ENCODE data around the gene TAS2R42. TPM values are rescaled to one million over a fixed set of nuclear protein-coding genes. Genes with fewer than 3 reads are reported as not detected.

The TAS2R42 gene, protein sequence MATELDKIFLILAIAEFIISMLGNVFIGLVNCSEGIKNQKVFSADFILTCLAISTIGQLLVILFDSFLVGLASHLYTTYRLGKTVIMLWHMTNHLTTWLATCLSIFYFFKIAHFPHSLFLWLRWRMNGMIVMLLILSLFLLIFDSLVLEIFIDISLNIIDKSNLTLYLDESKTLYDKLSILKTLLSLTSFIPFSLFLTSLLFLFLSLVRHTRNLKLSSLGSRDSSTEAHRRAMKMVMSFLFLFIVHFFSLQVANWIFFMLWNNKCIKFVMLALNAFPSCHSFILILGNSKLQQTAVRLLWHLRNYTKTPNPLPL
- total RNA-seq = not detected

DNA sequence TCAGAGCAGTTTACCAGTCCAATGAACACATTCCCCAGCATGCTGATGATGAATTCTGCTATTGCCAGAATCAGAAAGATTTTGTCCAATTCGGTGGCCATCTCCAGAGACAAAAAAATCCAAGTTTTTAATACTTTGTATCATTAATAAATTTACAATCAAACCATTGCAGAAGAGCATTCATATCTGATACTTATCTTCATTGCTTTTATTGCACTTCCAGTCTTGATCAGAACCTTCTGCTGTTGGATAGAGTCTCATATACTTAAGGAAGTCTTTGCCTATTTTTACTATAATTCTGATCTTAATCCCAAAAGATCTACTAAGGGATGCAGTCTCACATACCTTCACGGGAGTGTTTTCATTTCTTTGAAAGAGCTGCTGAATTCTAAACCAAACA is at the start of gene TAS2R42:
TSS of gene TAS2R42 (minus strand) at position 101 of the 400 bp plus-strand sequence. CDS start at position 101, 0 bp downstream.
- FAIRE-seq (no peak), DNase-seq (ENCODE audit: low spot score in 2 of 2) (no peak)

GRCh38 chr12:11233532-11233931 is 46.8 kb upstream of the TAS2R42 start:
- DNase-seq (ENCODE audit: low spot score in 2 of 2) (no peak), FAIRE-seq (no peak)

- FAIRE-seq (no peak), DNase-seq (ENCODE audit: low spot score in 2 of 2) (no peak)
These were observed 41.7 kb upstream of the TAS2R42 start for GRCh38 chr12:11228296-11228879.

DNA sequence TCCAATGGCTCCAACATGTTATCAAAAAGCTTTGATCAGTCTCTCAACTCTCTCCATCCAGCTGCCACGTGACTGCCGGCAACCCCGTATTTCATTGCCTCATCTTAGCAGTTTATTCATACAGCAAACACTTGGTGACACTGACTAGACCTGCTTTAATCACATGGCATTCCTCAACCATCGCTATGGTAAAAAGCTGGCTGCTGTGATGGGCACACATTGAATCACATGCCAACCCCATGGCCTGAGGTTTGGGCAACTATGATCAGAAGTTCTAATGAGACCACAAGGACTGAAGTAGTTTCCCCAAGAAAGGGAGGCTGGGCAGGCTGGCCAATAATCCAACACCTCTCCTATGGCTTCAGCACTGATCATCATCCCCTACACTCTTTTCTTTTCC is 40.6 kb upstream of the TAS2R42 start:
- FAIRE-seq = no peak
- DNase-seq (ENCODE audit: low spot score in 2 of 2) = no peak

DNA sequence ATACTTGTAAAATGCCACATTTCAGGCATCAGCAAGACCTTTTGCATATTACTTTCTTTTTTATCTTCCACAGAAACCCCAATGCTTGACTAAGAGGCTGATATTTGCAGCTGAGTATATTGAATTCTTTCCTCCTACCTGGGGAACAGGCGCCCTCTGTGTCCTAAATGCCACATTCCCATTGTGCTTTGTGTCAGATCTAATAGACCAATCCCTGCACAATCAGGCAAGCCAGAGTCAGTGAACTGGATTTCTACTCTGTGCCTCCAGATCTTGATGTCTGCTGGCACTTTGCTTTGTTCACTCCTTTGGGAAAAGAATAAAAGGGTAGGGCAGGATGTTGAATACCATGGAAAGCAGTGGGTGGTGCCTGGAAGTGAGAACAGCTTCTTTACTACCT is 22.4 kb upstream of the TAS2R42 start:
- DNase-seq (ENCODE audit: low spot score in 2 of 2) (no peak), FAIRE-seq (no peak)

- FAIRE-seq (no peak), DNase-seq (ENCODE audit: low spot score in 2 of 2) (no peak)
These were observed 17.4 kb upstream of the TAS2R42 start for GRCh38 chr12:11204173-11204572.

GRCh38 chr12:11202811-11203210 is 16.1 kb upstream of the TAS2R42 start:
- no peak for FAIRE-seq
- no peak for DNase-seq (ENCODE audit: low spot score in 2 of 2)

DNA sequence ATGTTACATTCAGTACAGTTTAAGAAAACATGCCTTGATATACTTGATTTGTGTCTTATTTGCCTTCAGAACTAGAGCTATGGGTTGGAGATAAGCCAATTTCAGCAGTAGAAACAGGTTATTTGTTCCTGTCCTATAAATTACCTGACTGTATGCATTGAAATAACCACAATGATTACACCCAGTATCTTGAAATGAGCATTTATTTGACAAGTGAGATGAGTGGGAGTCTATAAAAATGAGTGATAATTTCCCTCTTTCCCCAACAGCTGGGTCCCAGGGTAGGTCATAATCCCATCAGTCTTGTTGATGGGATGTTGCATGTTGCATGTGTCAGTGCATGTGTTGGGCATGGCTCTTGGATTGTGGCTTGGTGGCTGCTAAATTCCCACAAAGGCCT is 3.7 kb downstream of the TAS2R42 start:
- DNase-seq (ENCODE audit: low spot score in 2 of 2) (no peak), FAIRE-seq (no peak)

DNA sequence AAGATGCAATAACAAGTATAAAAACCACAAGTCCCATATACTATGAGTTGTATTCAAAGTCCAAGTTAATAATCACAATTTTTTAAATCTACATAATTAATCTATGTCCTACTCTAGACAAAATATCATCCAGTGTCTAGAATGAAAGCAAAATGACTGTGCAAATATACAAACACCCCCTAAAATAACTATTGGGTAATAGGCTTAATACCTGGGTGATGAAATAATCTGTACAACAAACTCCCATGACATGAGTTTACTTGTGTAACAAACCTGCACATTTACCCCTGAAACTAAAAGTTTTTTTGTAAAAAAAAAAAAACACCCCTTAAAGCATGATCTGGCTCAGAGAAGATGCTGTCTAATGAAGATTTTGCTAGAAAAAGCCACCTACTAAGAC is 4.2 kb downstream of the TAS2R42 start:
- DNase-seq (ENCODE audit: low spot score in 2 of 2) (no peak), FAIRE-seq (no peak)

DNA sequence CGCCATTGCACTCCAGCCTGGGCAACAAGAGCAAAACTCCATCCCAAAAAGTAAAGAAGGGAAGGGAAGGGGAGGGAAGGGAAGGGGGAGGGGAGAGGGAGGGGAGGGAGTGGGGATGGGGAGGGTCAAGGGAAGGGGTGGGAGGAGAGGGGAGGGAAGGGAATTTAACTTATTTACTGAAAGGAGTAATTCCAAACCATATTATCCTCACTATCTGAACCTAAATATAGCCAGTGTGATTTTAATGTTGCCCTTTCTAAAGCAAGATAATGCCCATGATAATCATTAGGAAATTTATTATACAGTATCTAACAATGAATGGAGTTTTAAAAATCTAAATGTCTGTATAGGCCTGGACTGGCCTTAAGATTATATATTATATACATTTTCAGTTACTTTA is 8.5 kb downstream of the TAS2R42 start:
- FAIRE-seq (no peak), DNase-seq (ENCODE audit: low spot score in 2 of 2) (no peak)

- DNase-seq (ENCODE audit: low spot score in 2 of 2) (no peak), FAIRE-seq (no peak)
These were observed 12.7 kb downstream of the TAS2R42 start for GRCh38 chr12:11174022-11174421.

DNA sequence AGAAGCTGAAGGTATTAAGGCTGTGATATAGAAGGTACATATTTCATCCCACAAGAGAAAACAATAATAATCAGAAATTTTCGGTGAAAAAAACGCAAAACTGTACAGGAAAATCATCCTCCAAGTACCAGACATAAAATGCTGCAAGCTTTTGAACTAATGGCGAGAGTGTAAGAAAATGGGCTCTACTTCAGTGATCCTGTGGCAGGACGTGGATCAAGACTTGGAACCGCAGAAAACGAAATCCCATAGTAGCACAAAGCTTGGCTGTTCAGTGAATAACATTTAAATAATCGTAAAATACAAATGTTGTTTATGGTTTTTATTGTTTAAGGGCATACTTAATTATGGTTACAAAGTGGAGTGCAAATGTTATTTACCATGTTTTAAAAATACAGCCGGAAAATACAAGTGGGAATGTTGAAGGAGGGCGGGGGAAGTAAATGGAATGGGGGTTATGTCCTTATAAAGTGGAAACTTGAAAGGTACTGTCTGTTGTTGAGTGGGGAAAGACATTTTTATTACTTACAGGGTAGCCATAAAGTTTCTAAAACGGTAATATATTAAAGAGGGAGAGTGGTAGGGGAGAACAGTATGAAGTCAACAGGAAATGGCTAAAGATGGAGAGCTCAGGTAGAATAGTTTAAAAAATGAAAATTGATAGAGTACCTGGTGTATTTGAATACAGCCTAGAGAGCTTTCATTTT is 14.6 kb downstream of the TAS2R42 start:
- FAIRE-seq (no peak), DNase-seq (ENCODE audit: low spot score in 2 of 2) (no peak)

DNA sequence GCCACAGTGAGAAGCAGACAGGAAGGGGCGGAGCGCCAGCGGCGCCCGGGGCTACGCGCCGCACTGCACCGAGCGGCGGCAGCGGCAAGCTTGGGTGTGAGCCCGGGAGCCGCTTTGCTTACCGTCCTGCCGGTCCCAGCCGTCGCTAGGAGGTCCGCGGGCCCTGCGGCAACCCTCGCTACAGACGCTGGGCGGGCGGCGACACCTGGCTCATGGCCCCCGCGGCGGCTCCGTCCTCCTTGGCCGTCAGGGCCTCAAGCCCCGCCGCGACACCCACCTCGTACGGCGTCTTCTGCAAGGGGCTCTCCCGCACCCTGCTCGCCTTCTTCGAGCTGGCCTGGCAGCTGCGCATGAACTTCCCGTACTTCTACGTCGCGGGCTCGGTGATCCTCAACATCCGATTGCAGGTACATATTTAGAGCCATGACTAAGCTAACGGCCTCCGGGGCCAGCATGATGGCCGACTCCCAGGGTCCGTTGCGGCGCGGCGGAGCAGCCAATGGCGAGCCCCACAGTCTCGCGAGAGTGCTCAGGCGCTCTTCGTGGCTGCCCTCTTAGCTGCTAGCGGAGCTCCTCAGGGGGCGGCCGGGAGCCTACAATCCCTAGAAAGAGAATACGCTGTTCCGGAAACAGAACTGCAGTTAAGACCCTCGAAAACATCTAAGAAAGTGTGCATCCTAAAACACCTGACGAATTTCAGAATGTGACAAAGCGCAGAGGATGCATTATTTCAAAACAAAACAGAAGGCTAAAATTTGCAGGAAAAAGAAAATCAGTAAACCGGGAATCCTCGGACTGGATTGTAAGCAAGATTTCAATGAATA is 15.4 kb downstream of the TAS2R42 start, which contains the start of gene SMIM10L1:
TSS of gene SMIM10L1 (plus strand) at position 50 of the 824 bp plus-strand sequence. CDS start at position 213, 163 bp downstream.
- peak; percentile 68 to 73 for DNase-seq (ENCODE audit: low spot score in 2 of 2)
- FAIRE-seq = no peak

- no peak for FAIRE-seq
These were observed 16.0 kb downstream of the TAS2R42 start for GRCh38 chr12:11170810-11171144.

DNA sequence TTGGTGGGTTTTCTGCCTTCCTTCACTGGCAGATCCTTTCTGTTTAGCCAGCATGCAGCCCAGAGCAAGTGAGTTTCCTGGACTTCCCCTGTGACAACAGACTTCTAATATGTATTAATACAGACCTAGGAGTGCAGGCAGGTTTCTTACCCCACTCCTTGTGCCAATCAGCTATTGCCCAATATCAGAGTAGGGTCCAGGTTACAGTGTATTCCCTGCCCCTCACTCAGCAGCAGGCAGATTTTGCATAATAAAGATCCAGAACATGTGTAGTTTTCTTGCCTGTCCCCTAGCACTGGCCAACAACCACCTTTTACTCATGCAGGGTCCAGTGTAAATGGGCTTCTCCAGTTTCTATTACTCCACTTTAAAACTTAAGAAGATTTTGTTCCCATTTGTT is 20.4 kb downstream of the TAS2R42 start:
- no peak for FAIRE-seq

More at GRCh38 chr12:11170810-11171144, 16.0 kb downstream of the TAS2R42 start:
- DNase-seq (ENCODE audit: low spot score in 2 of 2) = no peak

GRCh38 chr12:11164384-11164783 is 22.4 kb downstream of the TAS2R42 start:
- DNase-seq (ENCODE audit: low spot score in 2 of 2) (no peak), FAIRE-seq (no peak)

More for the DNA sequence above, 20.4 kb downstream of the TAS2R42 start:
- DNase-seq (ENCODE audit: low spot score in 2 of 2) = no peak

DNA sequence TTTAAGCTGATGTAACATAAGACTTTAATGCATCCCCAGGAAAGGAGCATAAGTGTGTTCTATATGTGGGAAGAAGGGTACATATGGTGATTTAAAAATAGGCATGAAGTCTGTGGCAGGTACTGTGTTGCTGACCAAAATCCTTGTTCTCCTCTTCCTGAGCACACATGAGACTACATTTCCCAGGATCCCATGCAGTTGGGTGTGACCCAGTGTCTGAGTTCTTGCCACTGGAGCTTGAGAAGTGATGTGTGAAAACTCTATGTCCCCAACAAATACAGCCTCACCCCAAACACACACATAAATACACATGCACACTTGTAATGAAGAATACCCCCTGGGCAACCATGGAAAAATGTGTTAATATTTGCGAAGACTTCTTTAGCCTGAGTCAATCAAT is 24.2 kb downstream of the TAS2R42 start:
- DNase-seq (ENCODE audit: low spot score in 2 of 2) (no peak), FAIRE-seq (no peak)

DNA sequence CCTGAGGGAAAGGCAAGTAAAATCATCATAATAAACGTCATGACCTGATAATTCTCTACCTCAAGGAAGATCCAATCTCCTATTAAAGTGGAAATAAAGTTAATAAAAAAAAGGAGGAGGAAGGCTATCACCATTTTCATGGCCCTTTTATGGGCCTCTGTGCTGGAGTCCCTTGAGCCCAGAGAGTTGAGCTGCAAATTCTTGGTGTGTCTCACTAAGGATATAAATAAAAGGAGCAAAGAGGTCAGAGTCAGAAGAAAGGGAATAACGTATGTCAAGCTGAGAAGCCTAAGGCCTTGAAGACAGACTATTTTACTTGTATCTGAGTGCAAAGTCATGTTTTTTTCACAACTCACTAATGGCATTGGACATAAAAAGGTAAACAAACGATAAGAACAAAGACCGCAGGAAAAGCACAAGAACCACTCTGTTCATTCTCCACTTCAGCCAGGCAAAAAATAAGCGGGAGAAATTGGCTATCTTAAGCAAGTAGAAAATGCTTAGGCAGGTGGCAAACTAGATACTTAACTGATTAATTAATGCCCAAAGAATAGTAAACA is 27.8 kb downstream of the TAS2R42 start:
- no peak for DNase-seq (ENCODE audit: low spot score in 2 of 2)
- FAIRE-seq = no peak

DNA sequence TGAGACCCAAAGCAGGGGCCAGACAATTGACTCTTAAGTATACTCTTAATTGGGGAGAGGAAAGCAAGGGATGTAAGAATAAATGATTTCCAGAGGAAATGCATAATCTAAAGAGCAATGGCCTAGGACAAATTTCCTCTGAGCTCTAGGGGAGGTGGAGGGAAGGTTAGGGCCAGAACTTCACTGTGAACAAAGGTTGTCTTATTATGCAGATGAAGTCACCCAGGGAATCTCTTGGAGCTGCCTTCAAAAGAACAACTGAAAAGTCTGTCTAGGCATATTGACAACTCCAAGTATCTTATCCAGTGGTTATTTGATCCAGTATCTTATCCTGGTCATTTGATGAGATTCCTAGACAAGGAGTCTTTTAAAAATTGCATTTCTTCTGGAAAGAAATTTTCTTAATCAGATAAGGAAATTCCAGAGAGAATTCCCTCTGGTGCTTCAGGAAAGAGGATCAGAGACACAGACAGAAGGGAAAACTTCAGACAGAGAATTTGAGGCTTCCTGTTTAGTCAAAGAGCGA is 32.3 kb downstream of the TAS2R42 start:
- no peak for DNase-seq (ENCODE audit: low spot score in 2 of 2)
- FAIRE-seq = no peak

DNA sequence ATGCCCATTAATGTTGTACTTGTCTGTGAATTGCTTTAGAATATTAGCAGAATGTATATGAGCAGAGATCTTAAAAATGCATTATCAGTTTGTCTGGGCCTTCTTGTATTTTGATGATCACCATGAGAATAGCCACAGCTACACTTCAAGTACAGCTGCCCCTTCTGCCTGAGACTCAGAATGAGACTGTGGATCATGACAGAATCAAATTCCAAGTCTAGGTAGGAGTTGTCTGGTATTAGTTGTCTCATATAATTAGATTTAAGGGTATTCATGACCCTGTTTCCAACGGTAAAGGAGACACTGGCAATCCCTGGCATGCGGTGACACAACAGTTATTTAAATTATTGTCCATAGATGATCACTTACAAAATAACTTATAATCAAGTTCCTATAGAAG is 34.0 kb downstream of the TAS2R42 start:
- no peak for FAIRE-seq
- DNase-seq (ENCODE audit: low spot score in 2 of 2) = no peak
